SU-DHL-6 (cell line): Measurements from ENCODE around the gene SNTG2.

Experiments used
- EZH2phosphoT487 ChIP-seq: fragments of 200-600 bp; sonication (generic), shearing (Covaris generic); conservative IDR thresholded peaks from 2 replicates; pipeline ENCODE4 v1.6.1; 2018; ENCODE audit warnings: mild to moderate bottlenecking, antibody characterized with exemption, low read length, moderate library complexity, mixed read lengths
- TF ChIP-seq, protein P1 (sequence below): fragments of 200-600 bp; sonication (generic); IDR thresholded peaks from one replicate; pipeline ENCODE4 v1.5.1; 2017; ENCODE audit warnings: antibody characterized with exemption, mild to moderate bottlenecking, low read length, moderate library complexity; ENCODE audit not compliant: insufficient read depth, poor library complexity, severe bottlenecking

- TF ChIP-seq, protein P1, sequence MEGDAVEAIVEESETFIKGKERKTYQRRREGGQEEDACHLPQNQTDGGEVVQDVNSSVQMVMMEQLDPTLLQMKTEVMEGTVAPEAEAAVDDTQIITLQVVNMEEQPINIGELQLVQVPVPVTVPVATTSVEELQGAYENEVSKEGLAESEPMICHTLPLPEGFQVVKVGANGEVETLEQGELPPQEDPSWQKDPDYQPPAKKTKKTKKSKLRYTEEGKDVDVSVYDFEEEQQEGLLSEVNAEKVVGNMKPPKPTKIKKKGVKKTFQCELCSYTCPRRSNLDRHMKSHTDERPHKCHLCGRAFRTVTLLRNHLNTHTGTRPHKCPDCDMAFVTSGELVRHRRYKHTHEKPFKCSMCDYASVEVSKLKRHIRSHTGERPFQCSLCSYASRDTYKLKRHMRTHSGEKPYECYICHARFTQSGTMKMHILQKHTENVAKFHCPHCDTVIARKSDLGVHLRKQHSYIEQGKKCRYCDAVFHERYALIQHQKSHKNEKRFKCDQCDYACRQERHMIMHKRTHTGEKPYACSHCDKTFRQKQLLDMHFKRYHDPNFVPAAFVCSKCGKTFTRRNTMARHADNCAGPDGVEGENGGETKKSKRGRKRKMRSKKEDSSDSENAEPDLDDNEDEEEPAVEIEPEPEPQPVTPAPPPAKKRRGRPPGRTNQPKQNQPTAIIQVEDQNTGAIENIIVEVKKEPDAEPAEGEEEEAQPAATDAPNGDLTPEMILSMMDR: no peak
- no peak for TF ChIP-seq EZH2phosphoT487
These were observed 389.5 kb downstream of the SNTG2 start for GRCh38 chr2:1340141-1340512.
